Retina (tissue), 1 donor: Measurements from ENCODE around the gene MCIDAS.

ENCODE experiments used
- DNase-seq: peaks from one replicate; pipeline ENCODE4 v3.0.0-alpha.2; 2016

The MCIDAS gene

GRCh38 chr5:55226934-55227663 is at the start of gene MCIDAS:
MCIDAS (minus strand) TSS chr5:55227315; CDS start chr5:55227138, 177 bp downstream.
- peak; percentile 75 for DNase-seq

DNA sequence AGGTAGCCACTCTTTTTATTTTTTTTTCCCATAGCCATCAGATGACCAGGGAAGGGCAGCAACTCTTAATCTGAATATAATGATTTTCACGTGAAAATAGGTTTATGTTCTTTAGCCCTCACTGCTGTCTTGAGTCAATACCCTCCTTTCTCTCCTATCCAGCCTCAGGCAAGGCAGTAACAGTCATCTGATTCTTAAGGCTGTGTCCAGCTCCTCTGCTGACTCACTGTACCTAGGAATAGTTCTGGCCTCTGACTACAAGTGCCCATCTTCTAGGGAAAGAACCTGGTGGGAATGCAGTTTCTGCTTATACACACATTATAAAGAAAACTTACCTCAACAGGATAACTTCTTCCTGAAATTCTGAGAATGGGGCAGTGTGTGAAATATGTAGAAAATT is 49.7 kb upstream of the MCIDAS start:
- DNase-seq, result no peak

GRCh38 chr5:55258339-55258738 is 31.2 kb upstream of the MCIDAS start:
- no peak for DNase-seq

DNA sequence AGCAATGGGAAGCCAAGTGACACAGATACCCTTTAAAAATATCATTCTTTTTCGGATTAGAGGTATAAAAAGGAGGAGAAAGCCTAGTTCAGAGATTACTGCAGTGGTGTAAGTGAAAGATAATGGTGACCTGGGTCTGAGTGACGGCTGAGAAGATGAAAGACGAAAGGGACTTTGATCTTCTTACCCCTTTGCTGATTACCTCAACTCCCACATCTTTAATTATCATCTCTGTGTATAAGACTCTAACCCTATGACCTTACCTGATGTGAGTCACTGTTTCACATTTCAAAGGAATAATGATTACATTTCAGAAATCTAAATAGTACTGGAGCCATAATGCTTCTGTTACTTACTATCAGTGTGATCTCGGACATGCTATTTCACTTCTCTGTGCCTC is 27.7 kb upstream of the MCIDAS start:
- DNase-seq, result no peak

DNA sequence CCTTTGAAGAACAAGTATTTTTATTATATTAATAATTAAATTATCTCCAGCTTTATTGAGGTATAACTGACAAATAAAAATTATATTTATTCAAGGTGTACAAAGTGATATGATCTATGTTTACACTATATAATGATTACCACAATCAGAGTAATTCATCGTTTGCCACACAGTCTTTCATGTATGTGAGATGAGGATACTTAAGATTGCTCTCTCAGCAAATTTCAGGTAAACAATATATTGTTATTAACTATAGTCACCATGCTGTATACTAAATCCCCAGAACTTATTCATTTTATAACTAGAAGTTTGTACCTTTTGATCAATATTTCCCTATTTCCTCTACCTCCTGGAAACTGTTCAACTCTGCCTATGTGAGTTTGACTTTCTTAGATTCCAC is 22.9 kb upstream of the MCIDAS start:
- no peak for DNase-seq

GRCh38 chr5:55241746-55242145 is 14.6 kb upstream of the MCIDAS start:
- DNase-seq, result no peak

- DNase-seq, result no peak
Measured at GRCh38 chr5:55236800-55237199, 9.7 kb upstream of the MCIDAS start.

DNA sequence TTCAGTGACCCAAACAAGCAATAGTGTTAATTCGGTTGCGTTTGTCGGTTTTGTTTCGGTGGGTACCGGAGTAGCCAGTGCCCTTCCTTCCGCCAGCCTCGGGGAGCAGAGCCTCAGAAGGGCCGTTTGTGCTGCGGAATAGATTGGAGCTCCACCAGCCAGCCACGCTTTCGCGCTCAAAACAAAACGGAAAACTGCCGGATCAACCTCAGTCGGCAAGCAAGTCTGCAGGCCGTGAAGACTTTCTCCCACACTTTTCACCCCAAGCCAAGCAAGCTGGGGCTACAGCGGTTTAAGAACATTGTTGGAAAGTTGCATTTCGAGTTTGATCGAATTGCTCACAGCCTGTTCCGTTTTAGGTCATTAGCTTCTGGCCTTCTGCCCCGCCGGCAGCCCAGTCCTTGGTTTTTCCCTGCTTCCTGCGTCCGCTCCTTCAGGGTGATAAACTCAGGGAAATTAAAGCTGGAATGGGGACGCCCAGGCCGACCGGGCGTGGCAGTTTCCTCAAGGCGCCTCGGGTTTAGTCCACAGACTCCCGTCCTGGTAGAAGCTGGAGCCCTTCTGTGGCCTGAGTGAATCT is 7.1 kb upstream of the MCIDAS start:
- peak; percentile 82 for DNase-seq

DNA sequence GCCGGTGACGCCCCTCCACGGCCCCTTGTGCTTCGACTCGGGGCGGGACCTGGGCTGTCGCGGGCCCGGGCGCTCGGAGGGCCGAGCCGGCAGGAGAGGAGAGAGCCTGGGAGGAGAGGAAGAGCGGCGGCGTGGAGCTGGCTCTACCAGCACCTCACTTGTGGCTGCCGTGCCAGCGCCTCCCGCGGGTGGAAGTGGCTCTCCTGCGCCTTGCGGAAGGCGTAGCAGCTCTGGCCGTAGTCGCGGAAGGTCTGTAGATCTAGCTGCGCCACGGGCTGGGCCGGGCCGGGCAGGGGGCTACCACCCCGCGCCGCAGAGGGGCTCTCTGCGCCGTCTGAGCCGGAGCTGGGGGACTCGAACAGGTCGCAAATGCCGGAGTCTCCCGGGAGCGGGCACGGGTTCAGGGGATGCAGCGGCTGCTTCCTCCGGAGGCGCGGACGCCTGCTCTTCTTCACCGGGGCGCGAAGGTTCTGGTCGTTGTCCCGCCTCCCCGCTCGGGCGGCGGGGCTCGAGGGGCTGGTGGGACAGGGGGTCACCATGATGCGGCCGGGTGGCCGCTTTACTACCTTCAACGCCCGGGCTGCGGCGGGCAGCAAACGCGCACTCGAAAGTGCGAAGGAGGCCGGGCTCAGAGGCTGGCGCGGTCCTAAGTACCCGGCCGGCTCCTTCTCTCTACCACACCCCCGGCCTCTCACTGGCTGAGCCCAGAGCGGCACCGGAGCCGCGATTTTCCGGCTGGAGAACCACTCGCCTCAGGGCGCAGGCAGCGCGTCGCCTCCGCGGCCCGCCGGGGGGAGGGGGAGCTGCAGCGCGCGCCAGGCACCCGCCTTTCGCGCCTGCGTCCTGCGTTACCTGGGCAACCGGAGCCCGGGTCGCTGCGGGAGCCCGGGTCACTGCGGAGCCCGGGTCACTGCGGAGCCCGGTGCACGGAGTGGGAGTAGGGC is 6.1 kb upstream of the MCIDAS start, which contains the start of gene CCNO:
CCNO (minus strand) TSS at position 624 of the 944 bp plus-strand sequence; CDS start at position 539, 85 bp downstream.
- peak; percentile 93 for DNase-seq

DNA sequence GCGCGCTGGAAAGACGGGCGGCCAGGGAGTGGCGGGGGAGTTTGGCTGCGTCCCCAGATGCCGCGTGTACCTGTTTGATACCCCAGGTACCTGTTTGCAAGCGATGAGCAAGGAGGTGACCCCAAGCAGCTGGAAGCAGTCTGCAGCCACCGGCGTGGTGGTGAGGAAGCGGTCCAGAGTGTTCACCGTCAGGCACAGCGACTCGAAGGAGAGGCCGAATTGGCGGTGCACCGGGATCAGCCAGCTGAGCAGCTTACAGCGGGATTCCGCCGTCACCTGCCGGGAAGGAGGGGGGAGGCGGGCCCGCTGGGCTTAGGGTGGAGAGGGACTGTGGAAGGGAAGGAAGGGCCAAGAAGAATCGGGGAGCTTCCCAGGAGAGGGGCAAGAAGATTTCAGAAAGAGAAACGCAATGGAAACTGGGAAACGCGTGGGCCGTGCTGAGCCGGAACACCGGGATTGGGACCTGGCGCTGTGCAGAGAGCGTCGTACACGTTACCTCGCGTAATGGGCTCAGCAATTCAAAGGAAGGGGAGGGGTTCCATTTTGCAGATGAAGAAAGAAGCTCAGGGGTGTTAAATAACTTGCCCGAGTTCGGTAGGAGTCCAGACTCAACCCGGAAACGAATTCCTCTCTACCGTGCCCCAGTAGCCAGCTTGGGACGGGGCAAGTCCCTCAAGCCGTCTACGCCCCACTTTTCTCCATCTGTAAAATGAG is 5.3 kb upstream of the MCIDAS start:
- DNase-seq, result peak; percentile 72

GRCh38 chr5:55231919-55232270 is 4.8 kb upstream of the MCIDAS start:
- DNase-seq, result no peak

DNA sequence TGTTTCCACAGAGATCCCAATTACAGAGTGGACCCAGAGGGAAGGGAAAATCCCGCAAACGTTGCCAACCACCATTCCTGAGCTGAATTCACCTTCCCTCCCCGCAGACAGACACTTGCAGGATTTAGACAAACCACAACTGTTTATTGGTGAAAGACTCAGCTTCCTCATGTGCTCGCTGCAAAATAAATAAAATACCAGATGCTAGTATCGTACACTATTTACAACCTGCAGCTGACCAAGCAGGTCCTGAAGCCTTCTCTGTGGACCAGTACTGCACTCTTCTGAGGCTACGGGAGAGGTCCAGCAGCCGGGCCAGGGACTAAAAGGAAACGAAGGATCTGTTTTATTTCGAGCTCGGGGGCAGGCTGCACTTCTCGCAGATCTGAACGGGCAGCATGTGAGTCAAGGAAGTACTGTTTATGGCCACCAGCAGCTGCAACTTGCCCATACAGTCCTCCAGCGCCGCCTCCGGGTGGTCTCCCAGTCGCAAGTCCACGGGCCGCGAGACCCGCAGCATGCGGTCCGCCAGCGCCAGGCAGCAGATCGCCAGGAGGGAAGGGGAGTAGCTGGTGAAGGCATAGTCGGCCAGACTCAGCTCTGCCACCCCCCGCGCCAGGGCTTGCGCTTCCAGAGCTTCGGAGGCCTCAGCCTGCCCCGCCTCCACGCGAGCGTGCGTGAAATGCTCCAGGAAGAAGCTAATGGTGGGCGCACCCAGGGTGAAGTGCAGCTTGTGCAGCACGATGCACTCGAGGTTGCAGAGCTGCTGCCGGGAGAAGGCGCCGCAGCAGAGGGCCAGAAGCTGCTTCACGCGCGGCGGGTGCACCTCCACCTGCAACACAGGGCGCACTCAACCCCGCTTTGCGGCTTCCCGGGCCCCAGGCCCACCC is 4.2 kb upstream of the MCIDAS start:
- peak; percentile 85 for DNase-seq

GRCh38 chr5:55230086-55230629 is 3.0 kb upstream of the MCIDAS start:
- DNase-seq, result no peak

DNA sequence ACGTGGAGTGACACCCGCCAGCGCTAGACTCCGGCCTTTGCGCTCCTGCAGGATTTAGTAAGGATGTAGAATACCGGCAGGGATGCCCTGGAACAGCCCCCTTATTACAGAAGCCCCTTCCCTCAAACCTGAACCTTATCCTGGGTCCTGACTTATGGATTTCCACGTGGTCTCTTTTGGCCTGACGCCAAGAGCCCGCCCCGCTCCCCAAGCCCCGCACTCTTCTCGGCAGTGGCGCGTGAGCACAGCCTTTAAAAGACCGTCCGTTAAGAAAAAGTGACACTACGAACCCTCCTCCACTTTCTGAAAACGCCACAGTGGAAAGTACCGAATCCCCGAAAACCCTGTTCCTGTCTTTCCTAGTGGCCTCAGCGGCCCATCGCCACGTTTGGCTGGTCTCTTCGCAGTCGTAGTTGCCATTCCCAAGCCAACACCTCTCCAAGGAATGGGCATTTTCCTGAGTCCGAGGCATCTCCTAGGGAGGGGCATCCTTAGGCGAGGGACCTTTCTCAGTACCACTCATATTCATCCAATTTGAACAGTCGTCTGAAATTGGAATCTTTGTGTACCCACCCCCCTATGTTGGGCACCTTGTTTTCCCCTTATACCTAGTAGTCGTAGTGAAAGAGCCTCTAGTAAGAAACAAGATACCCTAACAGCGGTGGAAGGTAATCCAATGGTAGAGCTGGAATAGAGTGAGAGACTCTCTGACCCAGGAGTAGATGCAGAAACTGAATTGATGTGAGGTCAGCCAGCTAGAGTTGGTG is 732 bp upstream of the MCIDAS start:
- no peak for DNase-seq

- peak; percentile 87 for DNase-seq
Measured at GRCh38 chr5:55226027-55226933, 835 bp downstream of the MCIDAS start.

DNA sequence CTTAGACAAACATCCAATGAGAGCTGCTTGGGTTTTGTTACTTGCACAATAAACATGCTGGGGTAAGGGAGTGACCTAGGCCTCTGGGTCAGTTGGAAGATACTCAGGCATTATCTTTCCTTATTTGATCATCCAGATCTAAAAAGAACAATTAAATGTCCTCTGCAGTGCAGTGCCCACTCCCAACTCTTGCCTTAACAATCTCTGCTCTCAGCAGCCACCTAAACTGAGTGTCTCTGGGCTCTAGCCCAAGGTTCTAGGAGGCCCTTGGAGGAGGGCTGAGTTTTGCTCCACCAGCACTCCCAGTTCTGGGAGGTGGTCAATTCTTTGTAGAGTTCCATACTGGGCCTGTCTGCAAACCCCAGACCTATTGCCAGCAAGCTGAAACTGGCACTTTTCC is 1.8 kb downstream of the MCIDAS start:
- no peak for DNase-seq

- DNase-seq, result no peak
Measured at GRCh38 chr5:55223812-55224240, 3.3 kb downstream of the MCIDAS start.

DNA sequence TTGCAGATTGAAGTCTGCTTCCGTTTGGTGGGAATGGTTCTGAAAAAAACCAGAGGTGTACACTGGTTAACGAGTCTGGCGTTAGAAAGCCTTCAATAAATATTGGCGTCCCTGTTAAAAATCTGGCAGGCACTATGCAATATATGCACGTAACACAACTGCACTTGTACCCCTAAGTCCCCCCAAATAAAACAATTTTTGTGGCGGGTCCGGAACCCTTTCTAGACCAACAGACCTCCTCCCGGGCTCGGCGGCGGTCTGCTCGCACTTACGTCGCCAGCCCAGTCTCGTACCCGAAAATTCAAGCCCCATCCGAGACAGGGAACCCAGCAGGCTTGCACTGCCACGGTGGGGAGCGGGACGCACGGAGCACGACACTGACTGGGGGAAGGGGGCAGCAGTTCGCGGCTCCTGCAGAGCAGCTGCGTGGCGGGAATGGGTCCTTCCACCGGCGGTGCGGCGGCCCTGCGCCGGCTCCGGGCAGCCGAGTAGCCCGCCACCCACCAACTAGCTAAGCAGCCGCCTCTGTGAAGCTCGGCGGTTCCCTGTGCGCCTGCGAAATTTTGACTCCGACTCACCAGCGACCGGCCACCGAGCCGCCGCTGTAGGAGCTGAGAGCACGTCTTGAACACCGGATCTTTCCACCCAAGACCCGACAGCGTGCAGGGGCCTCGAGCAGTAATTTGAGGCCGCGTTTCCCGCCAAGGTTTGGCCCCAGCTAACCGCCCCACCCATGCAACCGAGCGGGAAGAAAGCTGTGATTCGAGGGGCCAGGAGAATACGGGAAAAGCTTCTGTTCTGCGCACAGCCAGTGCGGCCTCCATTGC is 3.9 kb downstream of the MCIDAS start:
- DNase-seq, result peak; percentile 85
